Tibial artery (tissue), 4 donors: ENCODE results near the gene CACNA1I.
A peak's percentile ranks its signal among the peaks of the same experiment; 100 is the strongest.

ENCODE experiments used
- DNase-seq, 2 donors: peaks; one replicate each; pipeline ENCODE4 v3.0.0-alpha.2; 2019
- H3K27ac ChIP-seq, 2 donors: fragments of 200-600 bp; sonication (generic) in 1 of 2; 1 replicate in 1 of 2; 2 replicates in 1 of 2; pipeline ENCODE4 v1.5.1; 2018 to 2019; ENCODE audit warnings: mild to moderate bottlenecking in 1 of 2
- H3K27me3 ChIP-seq, 2 donors: fragments of 200-600 bp; sonication (generic) in 1 of 2; one replicate each; pipeline versions ENCODE4 v1.5.1 to v1.6.0; 2016 to 2019
- H3K36me3 ChIP-seq, 3 donors: fragments of 200-600 bp; sonication (generic) in 2 of 3; one replicate each; pipeline ENCODE4 v1.5.1; 2016 to 2019; ENCODE audit warnings: mild to moderate bottlenecking in 2 of 3
- H3K4me1 ChIP-seq, 4 donors: fragments of 200-600 bp; sonication (generic) in 2 of 4; 1 replicate in 3 of 4; 2 replicates in 1 of 4; pipeline ENCODE4 v1.5.1; 2016 to 2019
- H3K4me3 ChIP-seq, 2 donors: fragments of 200-600 bp; sonication (generic) in 1 of 2; 1 replicate in 1 of 2; 2 replicates in 1 of 2; pipeline ENCODE4 v1.5.1; 2018 to 2019; ENCODE audit warnings: mild to moderate bottlenecking in 2 of 2
- H3K9me3 ChIP-seq, 3 donors: fragments of 200-600 bp; sonication (generic) in 1 of 3; one replicate each; pipeline ENCODE4 v1.5.1; 2016 to 2019
- intact Hi-C: fragments of 100-400 bp; cut with DNase I; formaldehyde crosslinking; loops from one replicate; pipeline ENCODE4 v1.15.0; 2023; ENCODE audit warnings: low total_unique reads
- TF ChIP-seq, protein P1 (sequence below), 2 experiments: fragments of 200-600 bp in 1 of 2; fragments of 450-650 bp in 1 of 2; IDR thresholded peaks; one replicate each; pipeline ENCODE4 v1.5.1; 2017 to 2019; ENCODE audit warnings: antibody characterized with exemption in 2 of 2, mild to moderate bottlenecking in 1 of 2, moderate library complexity in 1 of 2

CACNA1I gene

DNA sequence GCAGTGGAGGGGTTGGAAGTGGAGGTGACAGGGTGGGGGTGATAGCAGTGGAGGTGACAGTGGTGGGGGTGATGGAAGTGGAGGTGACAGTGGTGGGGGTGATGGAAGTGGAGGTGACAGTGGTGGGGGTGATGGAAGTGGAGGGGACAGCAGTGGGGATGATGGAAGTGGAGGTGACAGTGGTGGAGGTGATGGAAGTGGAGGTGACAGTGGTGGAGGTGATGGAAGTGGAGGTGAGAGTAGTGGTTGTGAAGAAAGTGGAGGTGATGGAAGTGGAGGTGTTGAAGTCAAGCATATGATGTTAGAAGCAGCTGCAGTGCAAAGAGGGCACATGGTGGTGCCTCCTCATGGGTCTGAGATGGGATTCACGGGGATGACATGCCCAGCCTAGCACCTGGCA lies 141.5 kb downstream of the CACNA1I start:
- H3K27me3 ChIP-seq: peaks cover 0 to 61% of the 10 kb centered on the region in 2 donors
- H3K27ac ChIP-seq: no peak overlapping the region
- no peaks in the 10 kb centered on the region for H3K4me1 ChIP-seq
- intact Hi-C loops: loop anchor here (5.0 kb wide), 1 partner anchor 240 kb away; no protein-coding TSS in a partner anchor
- H3K9me3 ChIP-seq: no peaks in the 10 kb centered on the region
- H3K4me3 ChIP-seq: no peak overlapping the region
- TF ChIP-seq, protein P1, sequence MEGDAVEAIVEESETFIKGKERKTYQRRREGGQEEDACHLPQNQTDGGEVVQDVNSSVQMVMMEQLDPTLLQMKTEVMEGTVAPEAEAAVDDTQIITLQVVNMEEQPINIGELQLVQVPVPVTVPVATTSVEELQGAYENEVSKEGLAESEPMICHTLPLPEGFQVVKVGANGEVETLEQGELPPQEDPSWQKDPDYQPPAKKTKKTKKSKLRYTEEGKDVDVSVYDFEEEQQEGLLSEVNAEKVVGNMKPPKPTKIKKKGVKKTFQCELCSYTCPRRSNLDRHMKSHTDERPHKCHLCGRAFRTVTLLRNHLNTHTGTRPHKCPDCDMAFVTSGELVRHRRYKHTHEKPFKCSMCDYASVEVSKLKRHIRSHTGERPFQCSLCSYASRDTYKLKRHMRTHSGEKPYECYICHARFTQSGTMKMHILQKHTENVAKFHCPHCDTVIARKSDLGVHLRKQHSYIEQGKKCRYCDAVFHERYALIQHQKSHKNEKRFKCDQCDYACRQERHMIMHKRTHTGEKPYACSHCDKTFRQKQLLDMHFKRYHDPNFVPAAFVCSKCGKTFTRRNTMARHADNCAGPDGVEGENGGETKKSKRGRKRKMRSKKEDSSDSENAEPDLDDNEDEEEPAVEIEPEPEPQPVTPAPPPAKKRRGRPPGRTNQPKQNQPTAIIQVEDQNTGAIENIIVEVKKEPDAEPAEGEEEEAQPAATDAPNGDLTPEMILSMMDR (IDR thresholded peaks at IDR 0.05): no peak
- no peak for DNase-seq
- H3K36me3 ChIP-seq: no peaks in the 10 kb centered on the region

GRCh38 chr22:39712751-39713525 lies 142.4 kb downstream of the CACNA1I start:
- intact Hi-C loops: loop anchor here (5.0 kb wide), 1 partner anchor 241 kb away; no protein-coding TSS in a partner anchor
- peaks cover 0 to 60% of the 10 kb centered on the region in 2 donors for H3K27me3 ChIP-seq

DNA sequence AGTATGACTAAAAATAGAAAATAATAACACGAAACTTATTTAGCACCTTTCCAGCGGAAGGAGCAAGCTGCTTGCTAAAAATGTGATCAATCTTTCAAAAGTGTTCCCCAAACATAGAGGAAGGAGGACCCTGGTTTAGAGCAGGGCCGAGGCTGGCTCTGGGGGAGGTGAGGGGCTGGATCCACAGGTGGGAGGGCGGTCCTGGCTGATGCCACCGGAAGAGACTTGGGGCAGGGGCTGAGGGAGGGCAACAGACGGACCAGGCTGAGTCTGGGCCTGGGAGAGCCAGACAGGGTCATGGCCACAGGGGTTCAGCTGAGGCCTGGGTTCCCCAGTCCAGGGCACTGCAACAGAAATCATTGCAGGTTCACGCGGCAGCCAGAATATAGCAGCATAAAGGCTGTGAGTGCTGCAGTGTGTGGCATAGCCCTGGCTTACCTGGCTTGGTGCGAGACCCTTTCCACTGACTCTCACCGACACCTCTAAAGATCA lies 143.3 kb downstream of the CACNA1I start:
- Histone ChIP-seq H3K9me3 (no peaks in the 10 kb centered on the region), H3K27ac (no peak overlapping the region), H3K4me1 (no peaks in the 10 kb centered on the region), H3K4me3 (no peak overlapping the region), H3K27me3 (peaks cover 0 to 58% of the 10 kb centered on the region in 2 donors), H3K36me3 (no peaks in the 10 kb centered on the region)
- intact Hi-C loops: loop anchor here (5.0 kb wide), 1 partner anchor 242 kb away; no protein-coding TSS in a partner anchor
- TF ChIP-seq, protein P1 (IDR thresholded peaks at IDR 0.05): no peak
- no peak for DNase-seq

More at GRCh38 chr22:39712751-39713525, 142.4 kb downstream of the CACNA1I start:
- TF ChIP-seq, protein P1 (IDR thresholded peaks at IDR 0.05): no peak
- no peak overlapping the region for H3K4me3 ChIP-seq
- H3K9me3 ChIP-seq: no peaks in the 10 kb centered on the region
- no peak for DNase-seq
- H3K27ac ChIP-seq: no peak overlapping the region
- H3K4me1 ChIP-seq: no peaks in the 10 kb centered on the region
- no peaks in the 10 kb centered on the region for H3K36me3 ChIP-seq

DNA sequence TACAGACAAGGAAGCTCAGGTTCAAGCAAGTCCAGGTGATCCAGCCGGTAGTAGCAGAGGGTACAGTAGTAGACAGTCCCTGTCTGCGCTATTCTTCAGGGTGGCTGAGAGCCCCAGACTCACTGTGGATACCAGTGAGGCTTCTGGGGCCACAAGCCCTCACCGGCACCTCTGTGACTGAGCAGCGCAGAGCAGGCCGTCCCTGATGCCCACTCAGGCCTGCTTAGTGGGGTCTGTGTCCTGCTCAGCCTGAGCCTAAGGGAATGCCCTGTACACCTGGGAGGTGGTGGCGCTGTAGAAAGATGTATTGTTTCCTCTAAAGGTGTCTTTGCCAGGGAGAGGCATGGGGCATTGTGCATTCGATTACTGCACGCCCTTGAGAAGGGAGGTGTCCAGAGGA lies 143.8 kb downstream of the CACNA1I start:
- Histone ChIP-seq H3K4me1 (no peaks in the 10 kb centered on the region), H3K9me3 (no peaks in the 10 kb centered on the region), H3K36me3 (no peaks in the 10 kb centered on the region), H3K4me3 (no peak overlapping the region), H3K27ac (no peak overlapping the region), H3K27me3 (peaks cover 0 to 55% of the 10 kb centered on the region in 2 donors)
- TF ChIP-seq, protein P1 (IDR thresholded peaks at IDR 0.05): no peak
- intact Hi-C loops: loop anchor here (5.0 kb wide), 1 partner anchor 242 kb away; no protein-coding TSS in a partner anchor
- no peak for DNase-seq

DNA sequence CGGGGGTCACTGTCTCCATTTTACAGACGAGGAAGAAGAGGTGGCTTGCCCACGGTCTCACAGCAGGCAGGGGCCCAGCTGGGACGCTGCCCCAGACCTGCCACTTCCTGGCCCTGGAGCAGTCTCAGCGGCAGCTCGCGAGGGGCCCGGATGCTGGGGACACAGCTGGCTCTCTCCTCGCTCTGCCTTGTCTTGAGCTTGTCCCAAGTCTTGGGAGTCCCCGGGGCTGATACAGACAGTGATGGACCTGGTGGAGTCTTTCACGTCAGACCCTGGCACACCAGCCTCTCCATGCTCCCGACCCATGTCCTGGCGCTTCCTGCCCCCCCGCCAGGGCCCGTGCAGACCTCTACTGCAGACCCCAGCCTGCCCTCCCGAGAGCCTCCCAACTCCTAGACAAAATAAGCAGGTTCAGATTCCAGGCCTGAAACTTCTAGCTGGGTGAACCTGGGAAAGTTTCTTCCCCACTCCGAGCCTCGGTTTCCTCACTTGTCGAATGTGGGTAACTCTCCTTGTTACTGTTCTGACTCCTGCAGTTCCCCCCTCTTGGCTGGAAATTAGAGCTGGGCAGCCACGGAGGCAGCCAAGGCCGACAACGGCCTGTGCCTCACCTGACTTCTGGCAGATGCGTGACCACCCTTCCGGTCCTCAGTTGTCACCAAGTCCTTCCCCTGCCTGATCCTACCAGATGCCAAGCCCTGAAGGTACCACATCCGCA lies 145.4 kb downstream of the CACNA1I start:
- TF ChIP-seq, protein P1 (IDR thresholded peaks at IDR 0.05): no peak
- Histone ChIP-seq H3K4me3 (no peak overlapping the region), H3K9me3 (no peaks in the 10 kb centered on the region), H3K27me3 (peaks cover 0 to 55% of the 10 kb centered on the region in 2 donors), H3K27ac (no peak overlapping the region), H3K36me3 (no peaks in the 10 kb centered on the region), H3K4me1 (no peaks in the 10 kb centered on the region)
- DNase-seq: peak; percentile 6 to 44
- intact Hi-C loops: no loop called here
